GM12878 (cell line): ENCODE measurements around the gene TEX9. TPM values are rescaled to one million over a fixed set of nuclear protein-coding genes. Genes with fewer than 3 reads are reported as not detected.

Source experiments
- ATAC-seq: fragments of 200-7000 bp; cut with Tn5 transposase; 3 replicates; pipeline ENCODE4 v1.9.1; 2020; ENCODE audit warnings: mild to moderate bottlenecking, moderate library complexity
- BruUV-seq: library from RNA; stranded (reverse); fragments of 400-500 nt; replicated peaks from 2 replicates; lab custom pipeline; 2021; lab: Mats Ljungman, UMichigan
- CTCF ChIA-PET: fragments of 300-600 bp; sonication (Branson Sonifier 250); formaldehyde crosslinking; extraction: SDS; loops from one replicate; lab custom pipeline; 2021; ENCODE audit warnings: inconsistent platforms; lab: Yijun Ruan, JAX
- POLR2A ChIA-PET: fragments of 350-600 bp; formaldehyde crosslinking; extraction: SDS; loops from one replicate; lab custom pipeline; 2021; ENCODE audit warnings: inconsistent platforms; lab: Charles Lee
- RAD21 ChIA-PET: fragments of 300-600 bp; sonication (Branson Sonifier 250); formaldehyde crosslinking; loops from one replicate; lab custom pipeline; 2023; ENCODE audit warnings: antibody characterized with exemption; ENCODE audit not compliant: unreplicated experiment; lab: Charles Lee
- SMC1A ChIA-PET: fragments of 300-600 bp; sonication (Branson Sonifier 250); formaldehyde crosslinking; loops from one replicate; lab custom pipeline; 2023; ENCODE audit not compliant: unreplicated experiment, uncharacterized antibody; lab: Charles Lee
- DNase-seq: peaks from one replicate; pipeline ENCODE4 v3.0.0-alpha.2; 2011; ENCODE audit warnings: low read depth, low spot score
- FAIRE-seq: peaks from 3 replicates; lab custom pipeline; 2011; peaks lifted over from hg19 to GRCh38; lab: Jason Lieb, UNC
- H2AFZ ChIP-seq: 2 replicates; pipeline ENCODE4 v1.6.0; 2011; ENCODE audit warnings: low read depth, low read length, control low read depth; ENCODE audit not compliant: control insufficient read depth
- H3K27ac ChIP-seq: 2 replicates; pipeline ENCODE4 v1.5.1; 2011; ENCODE audit warnings: control low read depth; ENCODE audit not compliant: control insufficient read depth, insufficient read depth
- H3K27me3 ChIP-seq, 2 experiments: replicated peaks in 1 of 2; 2 replicates each; pipeline versions ENCODE4 v1.6.0 to v1.6.1; 2011; ENCODE audit warnings: low read length in 1 of 2; ENCODE audit not compliant: control insufficient read depth in 2 of 2, insufficient read depth in 2 of 2
- H3K36me3 ChIP-seq, 2 experiments: 2 replicates each; pipeline ENCODE4 v1.5.1; 2011; ENCODE audit warnings: low read length in 1 of 2; ENCODE audit not compliant: control insufficient read depth in 2 of 2, insufficient read depth in 2 of 2
- H3K4me1 ChIP-seq: 2 replicates; pipeline ENCODE4 v1.6.1; 2011; ENCODE audit warnings: mild to moderate bottlenecking, low read length, moderate library complexity, mixed read lengths; ENCODE audit not compliant: control insufficient read depth, insufficient read depth
- H3K4me2 ChIP-seq: 2 replicates; pipeline ENCODE4 v1.6.0; 2011; ENCODE audit warnings: control low read depth; ENCODE audit not compliant: control insufficient read depth, insufficient read depth
- H3K4me3 ChIP-seq: fragments of 200-600 bp; sonication (generic); 2 replicates; pipeline ENCODE4 v1.5.1; 2016
- H3K79me2 ChIP-seq: 2 replicates; pipeline ENCODE4 v1.6.0; 2011; ENCODE audit warnings: low read length; ENCODE audit not compliant: control insufficient read depth, insufficient read depth
- H3K9ac ChIP-seq: 2 replicates; pipeline ENCODE4 v1.8.0; 2011; ENCODE audit warnings: low read length, control low read depth, mixed read lengths; ENCODE audit not compliant: control insufficient read depth, insufficient read depth
- H3K9me3 ChIP-seq: replicated peaks from 3 replicates; pipeline ENCODE4 v1.5.1; 2011; ENCODE audit warnings: mild to moderate bottlenecking, low read length; ENCODE audit not compliant: control insufficient read depth, insufficient read depth
- H4K20me1 ChIP-seq: 2 replicates; pipeline ENCODE4 v1.6.0; 2011; ENCODE audit not compliant: control insufficient read depth, insufficient read depth
- CEBPB ChIP-seq, 2 experiments: fragments of 150-350 bp in 1 of 2; IDR thresholded peaks; 2 replicates each; pipeline ENCODE4 v1.6.1; 2012 to 2014; ENCODE audit warnings: low read depth in 2 of 2, low read length in 2 of 2, borderline replicate concordance in 1 of 2, inconsistent platforms in 1 of 2
- CHD4 ChIP-seq: fragments of 200-600 bp; sonication (generic); IDR thresholded peaks from 2 replicates; pipeline ENCODE4 v1.6.1; 2016; ENCODE audit warnings: mild to moderate bottlenecking
- LARP7 ChIP-seq: fragments of 450-650 bp; IDR thresholded peaks from 2 replicates; pipeline ENCODE4 v1.6.1; 2017; ENCODE audit warnings: mild to moderate bottlenecking
- MXI1 ChIP-seq: fragments of 150-350 bp; IDR thresholded peaks from 2 replicates; pipeline ENCODE4 v1.6.1; 2011; ENCODE audit warnings: low read depth, mild to moderate bottlenecking, inconsistent platforms, low read length, improper control_type of control experiment
- MYC ChIP-seq: IDR thresholded peaks from 2 replicates; pipeline ENCODE4 v1.6.1; 2011; ENCODE audit warnings: mild to moderate bottlenecking, low read length, moderate library complexity, inconsistent platforms; ENCODE audit not compliant: insufficient read depth, insufficient replicate concordance, insufficient read length, severe bottlenecking
- NR2F1 ChIP-seq: fragments of 450-650 bp; conservative IDR thresholded peaks from 2 replicates; pipeline ENCODE4 v1.6.1; 2017; ENCODE audit warnings: mild to moderate bottlenecking
- POLR2AphosphoS5 ChIP-seq: IDR thresholded peaks from 2 replicates; pipeline ENCODE4 v1.6.1; 2011; ENCODE audit warnings: mild to moderate bottlenecking, low read length, inconsistent platforms
- RAD21 ChIP-seq: IDR thresholded peaks from 2 replicates; pipeline ENCODE4 v1.6.1; 2011; ENCODE audit warnings: mild to moderate bottlenecking, low read depth, low read length, moderate library complexity; ENCODE audit not compliant: insufficient read depth
- SUPT20H ChIP-seq: IDR thresholded peaks from 2 replicates; pipeline ENCODE4 v1.6.1; 2011; ENCODE audit warnings: low read depth, mild to moderate bottlenecking, low read length, moderate library complexity, borderline replicate concordance; ENCODE audit not compliant: control insufficient read depth
- ZBTB11 ChIP-seq: fragments of 450-650 bp; formaldehyde crosslinking; IDR thresholded peaks from 2 replicates; pipeline ENCODE4 v1.5.0; 2022; ENCODE audit warnings: mild to moderate bottlenecking, missing genetic modification characterization
- ZSCAN29 ChIP-seq: fragments of 450-650 bp; IDR thresholded peaks from 2 replicates; pipeline ENCODE4 v1.6.1; 2017; ENCODE audit warnings: mild to moderate bottlenecking, moderate library complexity
- WGBS: methylation state at CpG from one replicate; pipeline ENCODE4 v1.1.6; 2016; ENCODE audit warnings: low lambda C conversion rate; ENCODE audit not compliant: insufficient replicate concordance, insufficient coverage; ENCODE audit errors: missing lambda C conversion rate; 5-methylcytosine and 5-hydroxymethylcytosine counted together
- in situ Hi-C: fragments of 300-500 bp; cut with MboI; formaldehyde crosslinking; loops from 9 replicates; pipeline ENCODE4 v1.14.3; 2018; ENCODE audit warnings: mixed read lengths
- intact Hi-C: fragments of 100-400 bp; cut with micrococcal nuclease; formaldehyde crosslinking; loops from one replicate; pipeline ENCODE4 v1.14.2; 2022; ENCODE audit not compliant: unreplicated experiment
- polyA plus RNA-seq, 11 experiments: library from polyadenylated mRNA; depleted of rRNA in 4 of 11; unstranded in 6 of 11; stranded (reverse) in 5 of 11; fragments of >200 nt; fragmentation: Nextera tagmentation in 4 of 11; fragmentation: Illumina TruSeq in 1 of 11; extraction: Ambion mirVana in 4 of 11; extraction: Trizol in 1 of 11; gene quantifications; 1 replicate in 1 of 11; 2 replicates in 10 of 11; pipeline versions ENCODE4 v1.2.1 to v1.2.3, GENCODE V29; 2011 to 2016; ENCODE audit warnings: inconsistent platforms in 2 of 11, missing spikeins in 2 of 11, low read depth in 1 of 11
- total RNA-seq, 4 experiments: library from RNA; depleted of rRNA in 3 of 4; stranded (reverse); fragments of >200 nt in 3 of 4; fragmentation: Illumina TruSeq in 1 of 4; extraction: Trizol in 1 of 4; gene quantifications; 2 replicates each; pipeline versions ENCODE4 v1.2.1 to v1.2.3, GENCODE V29; 2013 to 2021
- TF ChIP-seq, protein P1 (sequence below): fragments of 450-650 bp; IDR thresholded peaks from 2 replicates; pipeline ENCODE4 v1.6.1; 2017; ENCODE audit warnings: mild to moderate bottlenecking, moderate library complexity
- TF ChIP-seq, protein P2 (sequence below): fragments of 450-650 bp; formaldehyde crosslinking; IDR thresholded peaks from 2 replicates; pipeline ENCODE4 v1.4.0; 2020; ENCODE audit warnings: mild to moderate bottlenecking, moderate library complexity

Gene TEX9
- total and polyA plus RNA-seq, 10 of the 15 experiments (the other 5 are each of a cell fraction or from before 2014, with no cell fraction given): 9.0 to 155 (median 70.0) TPM

DNA sequence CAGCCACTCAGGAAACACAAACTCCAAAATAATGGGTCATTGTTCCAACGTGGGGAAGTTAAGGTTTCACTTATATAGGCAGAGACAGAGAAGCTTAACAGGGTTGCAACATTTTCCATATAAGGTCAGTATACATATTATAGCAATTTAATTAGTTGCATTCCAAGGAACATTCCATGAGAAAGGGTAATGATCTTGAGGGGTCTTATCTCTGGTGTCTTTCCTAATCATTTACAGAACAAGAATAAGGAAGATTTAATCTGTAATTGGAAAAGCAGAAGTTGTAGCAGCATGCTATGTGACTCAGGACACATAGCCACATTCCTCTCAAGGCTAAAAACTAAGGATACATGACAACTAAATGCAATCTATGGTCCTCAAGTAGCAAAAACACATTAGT, 94.8 kb downstream of the TEX9 start:
- ChIA-PET CTCF (interaction anchor here (1.0 kb wide), 1 partner anchor 32 kb away, joined by 3 read pairs; no protein-coding TSS in a partner anchor), POLR2A (no interaction called here), SMC1A (no interaction called here), RAD21 (no interaction called here)
- Histone ChIP-seq H3K36me3 (no peaks in the 10 kb centered on the region), H3K4me1 (no peaks in the 10 kb centered on the region), H3K79me2 (no peaks in the 10 kb centered on the region), H4K20me1 (no peaks in the 10 kb centered on the region), H3K4me2 (no peak overlapping the region), H3K27me3 (no peaks in the 10 kb centered on the region), H3K27ac (no peak overlapping the region), H3K4me3 (no peak overlapping the region), H2AFZ (no peak overlapping the region), H3K9ac (no peak overlapping the region), H3K9me3 (no peaks in the 10 kb centered on the region)
- in situ Hi-C loops (no loop called here), intact Hi-C loops (no loop called here)
- no TSS peak for BruUV-seq
- WGBS: 41% methylated on average over 1 of the region's 1 CpG
- peak; percentile 44 for FAIRE-seq
- DNase-seq: no peak
- no peak for ATAC-seq
- TF ChIP-seq, protein P1, sequence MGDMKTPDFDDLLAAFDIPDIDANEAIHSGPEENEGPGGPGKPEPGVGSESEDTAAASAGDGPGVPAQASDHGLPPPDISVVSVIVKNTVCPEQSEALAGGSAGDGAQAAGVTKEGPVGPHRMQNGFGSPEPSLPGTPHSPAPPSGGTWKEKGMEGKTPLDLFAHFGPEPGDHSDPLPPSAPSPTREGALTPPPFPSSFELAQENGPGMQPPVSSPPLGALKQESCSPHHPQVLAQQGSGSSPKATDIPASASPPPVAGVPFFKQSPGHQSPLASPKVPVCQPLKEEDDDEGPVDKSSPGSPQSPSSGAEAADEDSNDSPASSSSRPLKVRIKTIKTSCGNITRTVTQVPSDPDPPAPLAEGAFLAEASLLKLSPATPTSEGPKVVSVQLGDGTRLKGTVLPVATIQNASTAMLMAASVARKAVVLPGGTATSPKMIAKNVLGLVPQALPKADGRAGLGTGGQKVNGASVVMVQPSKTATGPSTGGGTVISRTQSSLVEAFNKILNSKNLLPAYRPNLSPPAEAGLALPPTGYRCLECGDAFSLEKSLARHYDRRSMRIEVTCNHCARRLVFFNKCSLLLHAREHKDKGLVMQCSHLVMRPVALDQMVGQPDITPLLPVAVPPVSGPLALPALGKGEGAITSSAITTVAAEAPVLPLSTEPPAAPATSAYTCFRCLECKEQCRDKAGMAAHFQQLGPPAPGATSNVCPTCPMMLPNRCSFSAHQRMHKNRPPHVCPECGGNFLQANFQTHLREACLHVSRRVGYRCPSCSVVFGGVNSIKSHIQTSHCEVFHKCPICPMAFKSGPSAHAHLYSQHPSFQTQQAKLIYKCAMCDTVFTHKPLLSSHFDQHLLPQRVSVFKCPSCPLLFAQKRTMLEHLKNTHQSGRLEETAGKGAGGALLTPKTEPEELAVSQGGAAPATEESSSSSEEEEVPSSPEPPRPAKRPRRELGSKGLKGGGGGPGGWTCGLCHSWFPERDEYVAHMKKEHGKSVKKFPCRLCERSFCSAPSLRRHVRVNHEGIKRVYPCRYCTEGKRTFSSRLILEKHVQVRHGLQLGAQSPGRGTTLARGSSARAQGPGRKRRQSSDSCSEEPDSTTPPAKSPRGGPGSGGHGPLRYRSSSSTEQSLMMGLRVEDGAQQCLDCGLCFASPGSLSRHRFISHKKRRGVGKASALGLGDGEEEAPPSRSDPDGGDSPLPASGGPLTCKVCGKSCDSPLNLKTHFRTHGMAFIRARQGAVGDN: no peak
- TF ChIP-seq MXI1 (no peak), CHD4 (no peak), MYC (no peak), CEBPB (IDR thresholded peaks at IDR 0.05; ENCODE audit: borderline replicate concordance in 1 of 2, low read depth in 2 of 2, low read length in 2 of 2) (no peak), ZBTB11 (CRISPR knock-in tag) (no peak), POLR2AphosphoS5 (no peak), NR2F1 (no peak), LARP7 (no peak), RAD21 (no peak), ZSCAN29 (no peak), SUPT20H (no peak)
- TF ChIP-seq, protein P2, sequence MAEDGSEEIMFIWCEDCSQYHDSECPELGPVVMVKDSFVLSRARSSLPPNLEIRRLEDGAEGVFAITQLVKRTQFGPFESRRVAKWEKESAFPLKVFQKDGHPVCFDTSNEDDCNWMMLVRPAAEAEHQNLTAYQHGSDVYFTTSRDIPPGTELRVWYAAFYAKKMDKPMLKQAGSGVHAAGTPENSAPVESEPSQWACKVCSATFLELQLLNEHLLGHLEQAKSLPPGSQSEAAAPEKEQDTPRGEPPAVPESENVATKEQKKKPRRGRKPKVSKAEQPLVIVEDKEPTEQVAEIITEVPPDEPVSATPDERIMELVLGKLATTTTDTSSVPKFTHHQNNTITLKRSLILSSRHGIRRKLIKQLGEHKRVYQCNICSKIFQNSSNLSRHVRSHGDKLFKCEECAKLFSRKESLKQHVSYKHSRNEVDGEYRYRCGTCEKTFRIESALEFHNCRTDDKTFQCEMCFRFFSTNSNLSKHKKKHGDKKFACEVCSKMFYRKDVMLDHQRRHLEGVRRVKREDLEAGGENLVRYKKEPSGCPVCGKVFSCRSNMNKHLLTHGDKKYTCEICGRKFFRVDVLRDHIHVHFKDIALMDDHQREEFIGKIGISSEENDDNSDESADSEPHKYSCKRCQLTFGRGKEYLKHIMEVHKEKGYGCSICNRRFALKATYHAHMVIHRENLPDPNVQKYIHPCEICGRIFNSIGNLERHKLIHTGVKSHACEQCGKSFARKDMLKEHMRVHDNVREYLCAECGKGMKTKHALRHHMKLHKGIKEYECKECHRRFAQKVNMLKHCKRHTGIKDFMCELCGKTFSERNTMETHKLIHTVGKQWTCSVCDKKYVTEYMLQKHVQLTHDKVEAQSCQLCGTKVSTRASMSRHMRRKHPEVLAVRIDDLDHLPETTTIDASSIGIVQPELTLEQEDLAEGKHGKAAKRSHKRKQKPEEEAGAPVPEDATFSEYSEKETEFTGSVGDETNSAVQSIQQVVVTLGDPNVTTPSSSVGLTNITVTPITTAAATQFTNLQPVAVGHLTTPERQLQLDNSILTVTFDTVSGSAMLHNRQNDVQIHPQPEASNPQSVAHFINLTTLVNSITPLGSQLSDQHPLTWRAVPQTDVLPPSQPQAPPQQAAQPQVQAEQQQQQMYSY (CRISPR knock-in tag): no peak
